ENCODE measurements around the gene DEFB132. TPM values are rescaled to one million over a fixed set of nuclear protein-coding genes. Genes with fewer than 3 reads are reported as not detected.

Gene DEFB132
- total and polyA plus RNA-seq, 9 of the 15 experiments (the other 6 are each of a cell fraction or from before 2014, with no cell fraction given), result not detected

GRCh38 chr20:297925-298775 is 40.6 kb downstream of the DEFB132 start (continued):
- TF ChIP-seq NONO (IDR thresholded peaks at IDR 0.05; ENCODE audit: low read depth in 2 of 2, low read length in 1 of 2) (no peak), GABPB1 (CRISPR knock-in tag; IDR thresholded peaks at IDR 0.05) (no peak), RBM14 (IDR thresholded peaks at IDR 0.05; ENCODE audit: borderline replicate concordance, insufficient read depth, low read depth, low read length) (no peak), ZEB2 (IDR thresholded peaks at IDR 0.05) (no peak), TAF15 (IDR thresholded peaks at IDR 0.05; ENCODE audit: low read depth, low read length) (no peak), ZNF280A (IDR thresholded peaks at IDR 0.05; ENCODE audit: low read depth, partially characterized antibody) (no peak), ZNF75A (CRISPR knock-in tag; IDR thresholded peaks at IDR 0.05) (no peak), ETV5 (CRISPR knock-in tag; IDR thresholded peaks at IDR 0.05; ENCODE audit: low read depth) (0 out of 2 replicates have a peak, but pooled peaks have one; percentile 32), PTTG1 (tag; IDR thresholded peaks at IDR 0.05; ENCODE audit: low read depth) (no peak), CBX3 (IDR thresholded peaks at IDR 0.05; ENCODE audit: borderline replicate concordance in 1 of 2, low read length in 2 of 2) (no peak), FOXA1 (IDR thresholded peaks at IDR 0.05; ENCODE audit: borderline replicate concordance) (no peak), MTF1 (CRISPR knock-in tag; IDR thresholded peaks at IDR 0.05; ENCODE audit: borderline replicate concordance) (no peak), HINFP (tag; conservative IDR thresholded peaks at IDR 0.05; ENCODE audit: low read depth) (peak; percentile 89), BDP1 (IDR thresholded peaks at IDR 0.05; ENCODE audit: insufficient read depth, insufficient read length) (no peak), NR3C1 (CRISPR knock-in tag; IDR thresholded peaks at IDR 0.05) (no peak), ILF3 (IDR thresholded peaks at IDR 0.05; ENCODE audit: borderline replicate concordance) (no peak), TFE3 (CRISPR knock-in tag; IDR thresholded peaks at IDR 0.05) (no peak), KLF10 (CRISPR knock-in tag; IDR thresholded peaks at IDR 0.05) (no peak), TEAD1 (CRISPR knock-in tag; IDR thresholded peaks at IDR 0.05) (peak in 1 of 2 experiments; percentile 29; a peak in 1 of 4 replicates)
